H1 (cell line): ENCODE measurements around the gene ENTR1. TPM values are rescaled to one million over a fixed set of nuclear protein-coding genes. Genes with fewer than 3 reads are reported as not detected.

Experiments used
- CTCF ChIA-PET: fragments of 300-600 bp; sonication (Branson Sonifier 250); formaldehyde crosslinking; loops from one replicate; lab custom pipeline; 2021; ENCODE audit not compliant: partially characterized antibody; lab: Charles Lee
- POLR2A ChIA-PET: fragments of 300-600 bp; sonication (Branson Sonifier 250); formaldehyde crosslinking; loops from one replicate; lab custom pipeline; 2021; ENCODE audit warnings: inconsistent platforms; ENCODE audit not compliant: partially characterized antibody; lab: Charles Lee
- DNase-seq, 2 experiments: peaks; one replicate each; pipeline versions ENCODE4 v3.0.0 to v3.0.0-alpha.2; 2010 to 2022; ENCODE audit warnings: low spot score in 2 of 2, low read depth in 1 of 2, mixed read lengths in 1 of 2
- FAIRE-seq: peaks from 2 replicates; lab custom pipeline; 2011; peaks lifted over from hg19 to GRCh38; lab: Jason Lieb, UNC
- H2AFZ ChIP-seq: 2 replicates; pipeline ENCODE4 v1.8.1; 2012; ENCODE audit warnings: low read length, inconsistent platforms
- H2AK5ac ChIP-seq: 2 replicates; pipeline ENCODE4 v1.6.1; 2013; ENCODE audit warnings: low read depth, low read length
- H2BK120ac ChIP-seq: replicated peaks from 2 replicates; pipeline ENCODE3; 2013; ENCODE audit warnings: low read depth, low read length, inconsistent platforms
- H2BK12ac ChIP-seq: 2 replicates; pipeline ENCODE4 v1.6.1; 2013; ENCODE audit warnings: low read depth, low read length
- H2BK15ac ChIP-seq: 2 replicates; pipeline ENCODE4 v1.6.1; 2013; ENCODE audit warnings: low read length
- H2BK20ac ChIP-seq: 2 replicates; pipeline ENCODE4 v1.6.1; 2013; ENCODE audit warnings: low read length
- H2BK5ac ChIP-seq: 2 replicates; pipeline ENCODE4 v1.6.1; 2013; ENCODE audit warnings: low read depth, low read length
- H3K14ac ChIP-seq: 2 replicates; pipeline ENCODE4 v1.6.1; 2013; ENCODE audit warnings: inconsistent platforms; ENCODE audit not compliant: insufficient read length
- H3K18ac ChIP-seq: 2 replicates; pipeline ENCODE4 v1.6.1; 2013; ENCODE audit warnings: low read length; ENCODE audit errors: extremely low read depth
- H3K23ac ChIP-seq: 2 replicates; pipeline ENCODE4 v1.6.1; 2013; ENCODE audit warnings: inconsistent platforms; ENCODE audit not compliant: insufficient read length
- H3K23me2 ChIP-seq: 2 replicates; pipeline ENCODE4 v1.6.1; 2013; ENCODE audit warnings: low read depth, low read length
- H3K27ac ChIP-seq: 2 replicates; pipeline ENCODE4 v1.6.1; 2011; ENCODE audit warnings: low read depth, low read length, inconsistent platforms
- H3K27me3 ChIP-seq, 4 experiments: replicated peaks in 1 of 4; 1 replicate in 1 of 4; 2 replicates in 3 of 4; pipeline versions ENCODE4 v1.6.1 to v1.8.1; 2011 to 2013; ENCODE audit warnings: low read length in 3 of 4, mild to moderate bottlenecking in 3 of 4, inconsistent platforms in 2 of 4, mixed read lengths in 2 of 4, moderate library complexity in 1 of 4; ENCODE audit not compliant: control insufficient read depth in 3 of 4, insufficient read depth in 3 of 4; ENCODE audit errors: extremely low read depth in 1 of 4
- H3K36me3 ChIP-seq, 4 experiments: 2 replicates each; pipeline versions ENCODE4 v1.6.1 to v1.8.1; 2011 to 2013; ENCODE audit warnings: mild to moderate bottlenecking in 4 of 4, low read length in 3 of 4, moderate library complexity in 2 of 4, control low read depth in 1 of 4, inconsistent platforms in 1 of 4; ENCODE audit not compliant: insufficient read depth in 4 of 4, control insufficient read depth in 2 of 4
- H3K4ac ChIP-seq: replicated peaks from 2 replicates; pipeline ENCODE3; 2013; ENCODE audit warnings: low read length, low read depth, mixed read lengths, inconsistent platforms; ENCODE audit not compliant: insufficient read length
- H3K4me1 ChIP-seq, 4 experiments: replicated peaks in 1 of 4; 1 replicate in 1 of 4; 2 replicates in 3 of 4; pipeline versions ENCODE4 v1.6.1 to v1.8.1; 2011 to 2013; ENCODE audit warnings: low read length in 3 of 4, inconsistent platforms in 2 of 4, mixed read lengths in 1 of 4; ENCODE audit not compliant: insufficient read depth in 4 of 4, control insufficient read depth in 3 of 4
- H3K4me2 ChIP-seq, 2 experiments: 2 replicates each; pipeline versions ENCODE4 v1.6.1 to v1.8.1; 2011 to 2013; ENCODE audit warnings: low read depth in 2 of 2, low read length in 2 of 2, control low read depth in 1 of 2, inconsistent platforms in 1 of 2, mild to moderate bottlenecking in 1 of 2; ENCODE audit not compliant: insufficient read depth in 1 of 2
- H3K4me3 ChIP-seq, 4 experiments: fragments of 200-600, 300-600 bp in 1 of 4; sonication (generic), shearing (Covaris generic), sonication (Bioruptor Twin) in 1 of 4; 2 replicates each; pipeline versions ENCODE4 v1.5.1 to v1.8.1; 2011 to 2016; ENCODE audit warnings: low read length in 4 of 4, low read depth in 3 of 4, control low read depth in 2 of 4, inconsistent platforms in 2 of 4, mild to moderate bottlenecking in 2 of 4, mixed read lengths in 1 of 4, moderate library complexity in 1 of 4; ENCODE audit not compliant: insufficient read depth in 2 of 4; ENCODE audit errors: extremely low read depth in 1 of 4
- H3K56ac ChIP-seq: replicated peaks from 2 replicates; pipeline ENCODE3; 2013; ENCODE audit warnings: low read depth, mild to moderate bottlenecking, mixed read lengths, low read length, inconsistent platforms; ENCODE audit not compliant: insufficient read length
- H3K79me1 ChIP-seq: 2 replicates; pipeline ENCODE4 v1.6.1; 2013; ENCODE audit warnings: low read depth, low read length, control low read depth
- H3K79me2 ChIP-seq, 2 experiments: 2 replicates each; pipeline versions ENCODE4 v1.6.1 to v1.8.1; 2012 to 2013; ENCODE audit warnings: low read length in 2 of 2, mild to moderate bottlenecking in 2 of 2, inconsistent platforms in 1 of 2; ENCODE audit not compliant: insufficient read depth in 2 of 2, control insufficient read depth in 1 of 2
- H3K9ac ChIP-seq, 4 experiments: replicated peaks in 1 of 4; 1 replicate in 1 of 4; 2 replicates in 3 of 4; pipeline versions ENCODE4 v1.6.1 to v1.8.1; 2011 to 2013; ENCODE audit warnings: low read depth in 3 of 4, low read length in 3 of 4, control low read depth in 2 of 4, mild to moderate bottlenecking in 2 of 4, moderate library complexity in 2 of 4, inconsistent platforms in 1 of 4; ENCODE audit errors: extremely low read depth in 1 of 4
- H3K9me3 ChIP-seq, 2 experiments: 2 replicates each; pipeline versions ENCODE4 v1.6.1 to v1.8.1; 2012 to 2013; ENCODE audit warnings: mild to moderate bottlenecking in 2 of 2, moderate library complexity in 2 of 2, control low read depth in 1 of 2, inconsistent platforms in 1 of 2, low read depth in 1 of 2, low read length in 1 of 2, mixed read lengths in 1 of 2; ENCODE audit not compliant: insufficient read depth in 2 of 2
- H4K20me1 ChIP-seq, 2 experiments: replicated peaks in 1 of 2; 2 replicates each; pipeline versions ENCODE3 to v1.8.1; 2011 to 2013; ENCODE audit warnings: inconsistent platforms in 2 of 2, low read length in 2 of 2, mild to moderate bottlenecking in 1 of 2; ENCODE audit not compliant: insufficient read depth in 2 of 2, control insufficient read depth in 1 of 2
- H4K5ac ChIP-seq: 2 replicates; pipeline ENCODE4 v1.6.1; 2013; ENCODE audit warnings: low read length, low read depth, mixed read lengths, inconsistent platforms; ENCODE audit not compliant: insufficient read length
- H4K8ac ChIP-seq: 2 replicates; pipeline ENCODE4 v1.8.0; 2013; ENCODE audit warnings: mild to moderate bottlenecking, moderate library complexity, low read length, inconsistent platforms; ENCODE audit not compliant: insufficient read depth; ENCODE audit errors: extremely low read depth
- H4K91ac ChIP-seq: replicated peaks from 2 replicates; pipeline ENCODE3; 2013; ENCODE audit warnings: low read length, mixed read lengths, inconsistent platforms; ENCODE audit not compliant: insufficient read length
- CTCF ChIP-seq, 3 experiments: IDR thresholded peaks; 1 replicate in 2 of 3; 2 replicates in 1 of 3; pipeline versions ENCODE4 v1.5.1 to v1.6.1; 2011; ENCODE audit warnings: low read length in 3 of 3, mild to moderate bottlenecking in 3 of 3, inconsistent platforms in 2 of 3, low read depth in 1 of 3, moderate library complexity in 1 of 3; ENCODE audit not compliant: insufficient read depth in 1 of 3; ENCODE audit errors: control extremely low read depth in 1 of 3
- POLR2AphosphoS5 ChIP-seq: IDR thresholded peaks from 2 replicates; pipeline ENCODE4 v1.6.1; 2011; ENCODE audit warnings: low read depth, low read length
- SP4 ChIP-seq: IDR thresholded peaks from 2 replicates; pipeline ENCODE4 v1.6.1; 2012; ENCODE audit warnings: low read length, inconsistent platforms
- WGBS, 2 experiments: shearing (Covaris generic) in 1 of 2; methylation state at CpG; one replicate each; pipeline versions ENCODE4 v1.1.6 to v1.1.7; 2013 to 2015; ENCODE audit warnings: low lambda C conversion rate in 2 of 2, mixed read lengths in 2 of 2, inconsistent platforms in 1 of 2, low coverage in 1 of 2, missing lambda C conversion rate in 1 of 2; ENCODE audit not compliant: insufficient replicate concordance in 2 of 2, insufficient coverage in 1 of 2, insufficient read length in 1 of 2; ENCODE audit errors: extremely low coverage in 1 of 2, missing lambda C conversion rate in 1 of 2; 5-methylcytosine and 5-hydroxymethylcytosine counted together
- polyA plus RNA-seq, 7 experiments: library from polyadenylated mRNA; depleted of rRNA in 3 of 7; stranded (reverse) in 5 of 7; unstranded in 2 of 7; fragments of >200 nt in 5 of 7; fragments of 200-250 nt in 2 of 7; gene quantifications; 1 replicate in 5 of 7; 2 replicates in 1 of 7; 4 replicates in 1 of 7; pipeline versions ENCODE4 v1.2.1 to v1.2.3, GENCODE V29; 2011 to 2013; ENCODE audit warnings: missing spikeins in 2 of 7, mixed read lengths in 2 of 7
- total RNA-seq: library from RNA; stranded (reverse); fragmentation: NEBNext Ultra II Directional; extraction: Animal tissue kit (Norgen Biotek cat#: 25700); gene quantifications from 2 replicates; pipeline ENCODE4 v1.2.1, GENCODE V29; 2021

Gene ENTR1
- total and polyA plus RNA-seq, 2 of the 8 experiments (the other 6 are each of a cell fraction or from before 2014, with no cell fraction given): 65.2 to 102 TPM

GRCh38 chr9:136361754-136362449 lies 48.5 kb downstream of the ENTR1 start:
- Histone ChIP-seq H3K79me2 (no peaks in the 10 kb centered on the region), H2BK5ac (no peak overlapping the region), H3K4me1 (peaks cover 0 to 8% (median under 1%) of the 10 kb centered on the region in 4 experiments; a peak in 3 of 7 replicates), H2AFZ (no peak overlapping the region), H3K23me2 (no peaks in the 10 kb centered on the region; the same call in 1 of the 2 replicates), H4K5ac (no peak overlapping the region), H4K20me1 (peaks cover 3 to 7% of the 10 kb centered on the region in 2 experiments), H4K91ac (no peak overlapping the region), H3K27ac (no peak overlapping the region), H3K56ac (no peak overlapping the region), H2BK15ac (no peak overlapping the region), H3K27me3 (peaks cover 0 to 2% (median 0%) of the 10 kb centered on the region in 4 experiments; a peak in 2 of 7 replicates), H3K23ac (no peak overlapping the region), H3K18ac (no peak overlapping the region), H3K14ac (no peak overlapping the region), H3K36me3 (peaks cover 0 to 2% (median 0%) of the 10 kb centered on the region in 4 experiments; a peak in 1 of 8 replicates), H4K8ac (peak overlapping the region; percentile 77; the same call in 1 of the 2 replicates), H3K4me3 (no peak overlapping the region), H2AK5ac (no peak overlapping the region), H2BK120ac (no peak overlapping the region), H3K9me3 (peaks cover 0 to 3% of the 10 kb centered on the region in 2 experiments; a peak in 1 of 4 replicates), H3K4ac (no peak overlapping the region), H3K4me2 (no peak overlapping the region; a peak in 1 of 4 replicates), H3K79me1 (peaks cover 3% of the 10 kb centered on the region), H2BK20ac (no peak overlapping the region), H2BK12ac (no peak overlapping the region), H3K9ac (no peak overlapping the region)
- ChIA-PET CTCF (interaction anchor here (0.7 to 7.1 kb wide), 7 partner anchors 10 to 304 kb away, joined by 3 to 80 read pairs (median 7); partner anchors contain the start of gene CARD9), POLR2A (interaction anchor here (1.1 to 15.8 kb wide), 6 partner anchors 8 to 39 kb away, joined by 3 to 137 read pairs (median 24); partner anchors contain the start of genes CARD9 and SNAPC4)
- no peak for FAIRE-seq
- TF ChIP-seq CTCF (IDR thresholded peaks at IDR 0.05; ENCODE audit: control extremely low read depth in 1 of 3, insufficient read depth in 1 of 3, low read depth in 1 of 3, low read length in 3 of 3) (peak in 1 of 3 experiments; percentile 10; a peak in 1 of 4 replicates), SP4 (no peak), POLR2AphosphoS5 (no peak)
- DNase-seq: no peak
- WGBS, 2 experiments: 90% methylated on average over 25 of the region's 26 CpGs; no CpG with 5 or more reads in 1 of the 2 experiments
